HepG2 (cell line): ENCODE results near the gene TMEM253. TPM values are rescaled to one million over a fixed set of nuclear protein-coding genes. Genes with fewer than 3 reads are reported as not detected.
A peak's percentile ranks its signal among the peaks of the same experiment; 100 is the strongest.

Experiments
- ADNP ChIP-seq: sonication (generic); formaldehyde crosslinking; IDR thresholded peaks from 2 replicates; pipeline ENCODE4 v1.4.0; 2020; ENCODE audit warnings: missing genetic modification reagents
- ARNT ChIP-seq: fragments of 450-650 bp; IDR thresholded peaks from 2 replicates; pipeline ENCODE4 v1.6.1; 2017
- ATF1 ChIP-seq: IDR thresholded peaks from 2 replicates; pipeline ENCODE4 v1.6.1; 2016; ENCODE audit warnings: mild to moderate bottlenecking, control low read depth
- CBX5 ChIP-seq: sonication (generic); formaldehyde crosslinking; IDR thresholded peaks from 2 replicates; pipeline ENCODE4 v1.4.0; 2020; ENCODE audit warnings: missing genetic modification reagents, borderline replicate concordance
- GLI4 ChIP-seq: sonication (generic); formaldehyde crosslinking; IDR thresholded peaks from 2 replicates; pipeline ENCODE4 v1.5.1; 2020; ENCODE audit warnings: missing genetic modification reagents, mild to moderate bottlenecking, moderate library complexity, borderline replicate concordance
- HMGXB4 ChIP-seq, 2 experiments: sonication (generic) in 1 of 2; formaldehyde crosslinking in 1 of 2; IDR thresholded peaks; 2 replicates each; pipeline versions ENCODE4 v1.4.0 to v1.6.1; 2018 to 2020; ENCODE audit warnings: missing genetic modification reagents in 2 of 2, borderline replicate concordance in 1 of 2, low read depth in 1 of 2, mild to moderate bottlenecking in 1 of 2, missing biosample characterization in 1 of 2
- HNRNPH1 ChIP-seq: fragments of 200-400 bp; formaldehyde crosslinking; optimal IDR thresholded peaks from 2 replicates; pipeline ENCODE3; 2017; ENCODE audit warnings: mild to moderate bottlenecking, low read depth, low read length
- KDM4B ChIP-seq: sonication (generic); formaldehyde crosslinking; IDR thresholded peaks from 2 replicates; pipeline ENCODE4 v1.4.0; 2020; ENCODE audit warnings: missing genetic modification reagents
- MIER2 ChIP-seq: IDR thresholded peaks from 2 replicates; pipeline ENCODE4 v1.6.1; 2016; ENCODE audit warnings: missing biosample characterization, missing genetic modification reagents
- NCOA2 ChIP-seq: sonication (generic); formaldehyde crosslinking; IDR thresholded peaks from 2 replicates; pipeline ENCODE4 v1.8.0; 2022; ENCODE audit warnings: inconsistent platforms
- PPARG ChIP-seq: conservative IDR thresholded peaks from 2 replicates; pipeline ENCODE4 v1.6.1; 2016; ENCODE audit warnings: missing biosample characterization, missing genetic modification reagents
- PRDM4 ChIP-seq: sonication (generic); formaldehyde crosslinking; IDR thresholded peaks from 2 replicates; pipeline ENCODE4 v1.9.0; 2021; ENCODE audit warnings: missing genetic modification reagents, borderline replicate concordance
- REXO4 ChIP-seq: sonication (generic); formaldehyde crosslinking; IDR thresholded peaks from 2 replicates; pipeline ENCODE4 v1.8.0; 2022; ENCODE audit warnings: missing genetic modification reagents, mild to moderate bottlenecking, borderline replicate concordance
- SRY ChIP-seq: sonication (generic); formaldehyde crosslinking; IDR thresholded peaks from 2 replicates; pipeline ENCODE4 v1.8.0; 2022; ENCODE audit warnings: mild to moderate bottlenecking, missing genetic modification reagents
- TOE1 ChIP-seq: sonication (generic); formaldehyde crosslinking; IDR thresholded peaks from 2 replicates; pipeline ENCODE4 v1.4.0; 2020; ENCODE audit warnings: mild to moderate bottlenecking, missing genetic modification reagents
- ZFP62 ChIP-seq: sonication (generic); formaldehyde crosslinking; IDR thresholded peaks from 2 replicates; pipeline ENCODE4 v1.4.0; 2020; ENCODE audit warnings: missing genetic modification reagents
- ZFP82 ChIP-seq: sonication (generic); formaldehyde crosslinking; IDR thresholded peaks from 2 replicates; pipeline ENCODE4 v1.5.1; 2020; ENCODE audit warnings: mild to moderate bottlenecking, missing genetic modification reagents, borderline replicate concordance
- ZNF10 ChIP-seq: sonication (generic); formaldehyde crosslinking; IDR thresholded peaks from 2 replicates; pipeline ENCODE4 v1.4.0; 2020; ENCODE audit warnings: mild to moderate bottlenecking, low read depth, missing genetic modification reagents, borderline replicate concordance
- ZNF224 ChIP-seq: sonication (generic); formaldehyde crosslinking; IDR thresholded peaks from 2 replicates; pipeline ENCODE4 v1.5.0; 2020; ENCODE audit warnings: mild to moderate bottlenecking, missing genetic modification reagents
- ZNF451 ChIP-seq: sonication (generic); formaldehyde crosslinking; IDR thresholded peaks from 2 replicates; pipeline ENCODE4 v1.5.0; 2020; ENCODE audit warnings: mild to moderate bottlenecking, missing genetic modification reagents
- ZNF704 ChIP-seq: sonication (generic); formaldehyde crosslinking; IDR thresholded peaks from 2 replicates; pipeline ENCODE4 v1.8.1; 2023; ENCODE audit warnings: mild to moderate bottlenecking, inconsistent platforms, moderate library complexity, missing genetic modification reagents, borderline replicate concordance
- ZNF713 ChIP-seq: sonication (generic); formaldehyde crosslinking; IDR thresholded peaks from 2 replicates; pipeline ENCODE4 v1.4.0; 2020; ENCODE audit warnings: mild to moderate bottlenecking, missing genetic modification reagents
- ZNF773 ChIP-seq: sonication (generic); formaldehyde crosslinking; IDR thresholded peaks from 2 replicates; pipeline ENCODE4 v1.4.0; 2020; ENCODE audit warnings: missing genetic modification reagents, borderline replicate concordance
- ZNF776 ChIP-seq: sonication (generic); formaldehyde crosslinking; IDR thresholded peaks from 2 replicates; pipeline ENCODE4 v1.4.0; 2020; ENCODE audit warnings: mild to moderate bottlenecking, missing genetic modification reagents
- polyA plus RNA-seq, 8 experiments: library from polyadenylated mRNA; depleted of rRNA in 3 of 8; stranded (reverse) in 7 of 8; unstranded in 1 of 8; fragments of >200 nt; fragmentation: Illumina TruSeq in 4 of 8; extraction: Trizol in 4 of 8; gene quantifications; 2 replicates each; pipeline versions ENCODE4 v1.2.1 to v1.2.3, GENCODE V29; 2011 to 2016; ENCODE audit warnings: low read depth in 4 of 8, missing spikeins in 1 of 8, mixed read lengths in 1 of 8; ENCODE audit not compliant: insufficient read depth in 1 of 8
- total RNA-seq, 5 experiments: library from RNA; depleted of rRNA; stranded (reverse); fragments of >200 nt; fragmentation: Illumina TruSeq; extraction: Trizol; gene quantifications; 2 replicates each; pipeline ENCODE4 v1.2.3, GENCODE V29; 2016; ENCODE audit warnings: low read depth in 1 of 5

The TMEM253 gene
- total and polyA plus RNA-seq, 2 of the 13 experiments (the other 11 are each of a cell fraction or from before 2014, with no cell fraction given) = 0.29 to 0.45 TPM

- TF ChIP-seq ZNF776 (peak; percentile 100), ZNF704 (CRISPR knock-in tag) (peak; percentile 96; the same call in 1 of the 2 replicates), HMGXB4 (CRISPR knock-in tag; IDR thresholded peaks at IDR 0.05; ENCODE audit: borderline replicate concordance in 1 of 2, low read depth in 1 of 2) (peak; percentile 95 to 98), ZNF713 (CRISPR knock-in tag) (peak; percentile 99), TOE1 (no peak; the same call in 1 of the 2 replicates), ZFP62 (CRISPR knock-in tag) (no peak), GLI4 (CRISPR knock-in tag) (peak; percentile 97; the same call in 1 of the 2 replicates), ZNF224 (peak; percentile 90), ZFP82 (peak; percentile 94), ARNT (no peak), MIER2 (CRISPR knock-in tag) (peak; percentile 64; the same call in 1 of the 2 replicates), NCOA2 (CRISPR knock-in tag) (peak; percentile 73), REXO4 (CRISPR knock-in tag) (peak; percentile 96), PRDM4 (CRISPR knock-in tag) (no peak), SRY (CRISPR knock-in tag) (peak; percentile 94), ATF1 (CRISPR knock-in tag) (peak; percentile 90), CBX5 (CRISPR knock-in tag) (peak; percentile 84; the same call in 1 of the 2 replicates), PPARG (CRISPR knock-in tag) (peak; percentile 59), ADNP (CRISPR knock-in tag) (no peak; the same call in 1 of the 2 replicates), ZNF773 (CRISPR knock-in tag) (no peak; the same call in none of the 2 replicates), HNRNPH1 (no peak), KDM4B (CRISPR knock-in tag) (peak; percentile 36; the same call in 1 of the 2 replicates), ZNF451 (CRISPR knock-in tag) (peak; percentile 98), ZNF10 (CRISPR knock-in tag) (no peak)
These were observed 3.0 kb downstream of the TMEM253 start (continued) for GRCh38 chr14:21103710-21104447.
